Transverse colon (tissue), 4 donors: Measurements from ENCODE around the gene LMCD1.

ENCODE experiments used
- EP300 ChIP-seq: sonication (generic); formaldehyde crosslinking; IDR thresholded peaks from one replicate; pipeline ENCODE4 v1.6.1; 2017; ENCODE audit warnings: antibody characterized with exemption, low read depth
- POLR2A ChIP-seq: fragments of 450-650 bp; IDR thresholded peaks from one replicate; pipeline ENCODE4 v1.6.1; 2016; ENCODE audit warnings: antibody characterized with exemption, mild to moderate bottlenecking, moderate library complexity
- POLR2AphosphoS5 ChIP-seq, 3 donors: sonication (generic); formaldehyde crosslinking; IDR thresholded peaks; one replicate each; pipeline ENCODE4 v1.6.1; 2016; ENCODE audit warnings: antibody characterized with exemption in 3 of 3
- TF ChIP-seq, protein P1 (sequence below), 5 experiments: fragments of 200-600 bp in 3 of 5; fragments of 450-650 bp in 2 of 5; sonication (generic) in 3 of 5; IDR thresholded peaks; 1 replicate in 2 of 5; 2 replicates in 3 of 5; pipeline ENCODE4 v1.5.1; 2016 to 2017; ENCODE audit warnings: antibody characterized with exemption in 5 of 5, inconsistent platforms in 3 of 5, mild to moderate bottlenecking in 2 of 5, moderate library complexity in 1 of 5

DNA sequence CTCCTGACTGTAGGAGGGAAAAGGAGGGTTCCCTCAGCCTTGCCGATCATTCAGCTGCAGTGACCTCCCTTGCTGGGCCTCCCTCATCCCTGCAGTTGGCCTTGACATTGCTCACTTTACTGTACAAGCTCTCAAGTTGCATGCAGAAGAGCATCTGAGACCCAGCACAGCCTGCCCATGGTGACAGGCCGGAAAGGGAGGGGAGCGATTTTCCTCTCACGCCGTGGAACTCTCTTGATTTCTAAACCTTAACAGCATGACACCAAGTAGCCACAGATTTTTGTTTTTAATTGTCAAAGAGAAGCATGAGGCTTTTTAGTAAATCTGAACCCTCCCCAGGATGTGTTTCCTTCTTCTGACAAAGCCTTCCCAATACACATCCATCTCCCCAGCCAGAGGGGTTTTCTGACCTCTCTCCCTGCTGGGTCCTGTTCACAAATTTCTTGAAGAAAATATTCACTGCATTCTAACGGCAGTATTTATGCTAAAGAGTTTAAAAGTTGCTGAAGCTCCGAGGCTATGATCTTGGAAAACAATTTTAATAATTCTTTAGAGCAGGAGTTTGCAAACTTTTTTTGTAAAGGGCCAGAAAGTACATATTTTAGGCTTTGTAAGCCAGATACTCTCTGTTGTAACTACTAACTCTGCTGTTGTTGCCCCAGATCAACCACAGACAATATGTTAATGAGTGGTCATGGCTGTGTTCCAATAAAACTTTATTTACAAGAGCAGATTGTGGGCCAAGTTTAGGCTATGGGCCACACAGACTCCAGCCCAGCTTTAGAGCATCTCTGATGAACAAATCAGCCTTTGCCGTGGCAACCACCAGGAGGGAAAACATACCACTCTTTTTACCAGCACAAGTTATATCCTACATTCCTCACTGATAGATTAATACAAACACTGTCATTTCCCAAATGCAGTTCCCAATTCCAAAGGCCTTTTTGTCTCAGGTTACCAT, 34.8 kb downstream of the LMCD1 start:
- no peak for TF ChIP-seq POLR2A
- TF ChIP-seq, protein P1, sequence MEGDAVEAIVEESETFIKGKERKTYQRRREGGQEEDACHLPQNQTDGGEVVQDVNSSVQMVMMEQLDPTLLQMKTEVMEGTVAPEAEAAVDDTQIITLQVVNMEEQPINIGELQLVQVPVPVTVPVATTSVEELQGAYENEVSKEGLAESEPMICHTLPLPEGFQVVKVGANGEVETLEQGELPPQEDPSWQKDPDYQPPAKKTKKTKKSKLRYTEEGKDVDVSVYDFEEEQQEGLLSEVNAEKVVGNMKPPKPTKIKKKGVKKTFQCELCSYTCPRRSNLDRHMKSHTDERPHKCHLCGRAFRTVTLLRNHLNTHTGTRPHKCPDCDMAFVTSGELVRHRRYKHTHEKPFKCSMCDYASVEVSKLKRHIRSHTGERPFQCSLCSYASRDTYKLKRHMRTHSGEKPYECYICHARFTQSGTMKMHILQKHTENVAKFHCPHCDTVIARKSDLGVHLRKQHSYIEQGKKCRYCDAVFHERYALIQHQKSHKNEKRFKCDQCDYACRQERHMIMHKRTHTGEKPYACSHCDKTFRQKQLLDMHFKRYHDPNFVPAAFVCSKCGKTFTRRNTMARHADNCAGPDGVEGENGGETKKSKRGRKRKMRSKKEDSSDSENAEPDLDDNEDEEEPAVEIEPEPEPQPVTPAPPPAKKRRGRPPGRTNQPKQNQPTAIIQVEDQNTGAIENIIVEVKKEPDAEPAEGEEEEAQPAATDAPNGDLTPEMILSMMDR (IDR thresholded peaks at IDR 0.05) = no peak
- no peak for TF ChIP-seq EP300
- no peak for TF ChIP-seq POLR2AphosphoS5 (IDR thresholded peaks at IDR 0.05)
